GM12892 (cell line): ENCODE data around the gene MOV10L1.

Experiments
- POLR2A ChIP-seq: IDR thresholded peaks from 2 replicates; pipeline ENCODE4 v1.6.1; 2011; ENCODE audit warnings: low read depth, low read length, control low read depth
- POLR2AphosphoS5 ChIP-seq: IDR thresholded peaks from 2 replicates; pipeline ENCODE4 v1.6.1; 2011; ENCODE audit warnings: low read depth, low read length, control low read depth
- TAF1 ChIP-seq: IDR thresholded peaks from 2 replicates; pipeline ENCODE4 v1.6.1; 2011; ENCODE audit warnings: low read depth, mild to moderate bottlenecking, control low read depth, low read length, borderline replicate concordance

DNA sequence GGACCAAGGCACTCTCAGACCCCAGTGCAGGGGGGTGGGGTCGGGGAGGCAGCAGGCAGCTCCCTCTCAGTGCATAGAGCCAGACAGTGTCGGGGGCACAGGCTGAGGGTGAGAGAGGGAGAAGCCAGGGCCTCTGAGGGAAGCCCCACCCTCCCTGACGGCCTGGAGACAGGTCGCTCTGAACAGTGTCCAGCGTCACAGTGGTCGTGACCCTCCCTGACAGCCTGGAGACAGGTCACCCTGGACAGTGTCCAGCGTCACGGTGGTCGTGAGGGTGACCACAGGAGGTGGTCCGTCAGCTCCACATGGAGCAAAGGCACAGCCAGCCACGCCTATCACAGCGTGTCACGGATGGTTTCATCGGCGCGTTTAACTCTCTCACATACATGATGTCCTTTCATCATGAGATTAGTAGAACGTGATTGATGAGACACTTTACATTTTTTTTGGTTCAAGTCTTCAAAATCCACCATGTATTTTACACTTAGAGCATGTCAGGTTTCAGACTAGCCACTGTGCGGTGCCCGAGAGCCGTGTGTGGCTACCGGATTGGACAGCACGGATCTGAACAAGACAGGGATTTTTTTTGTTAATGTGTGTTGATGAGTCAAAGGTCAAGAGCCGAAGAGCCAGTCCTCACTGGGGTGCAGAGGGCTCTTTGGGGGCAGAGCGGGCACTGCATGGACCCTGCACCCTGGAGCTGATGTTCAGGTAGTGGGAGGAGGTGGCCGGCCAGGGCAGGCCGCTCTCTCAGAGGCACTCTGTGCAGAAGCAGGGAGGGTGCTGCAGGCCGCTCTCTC is 56.8 kb downstream of the MOV10L1 start:
- no peak for TF ChIP-seq POLR2A
- no peak for TF ChIP-seq POLR2AphosphoS5
- TF ChIP-seq TAF1: no peak
